IMR-90 (cell line): Measurements from ENCODE around the gene COL18A1. TPM values are rescaled to one million over a fixed set of nuclear protein-coding genes. Genes with fewer than 3 reads are reported as not detected.
A peak's percentile ranks its signal among the peaks of the same experiment; 100 is the strongest.

ENCODE experiments used
- ATAC-seq: fragments of 200-7000 bp; cut with Tn5 transposase; 2 replicates; pipeline ENCODE4 v1.9.1; 2020; ENCODE audit warnings: low read depth, mild to moderate bottlenecking, moderate library complexity
- BruUV-seq: library from RNA; stranded (reverse); fragments of 400-500 nt; replicated peaks from 2 replicates; lab custom pipeline; 2021; lab: Mats Ljungman, UMichigan
- CTCF ChIA-PET: fragments of 300-600 bp; formaldehyde crosslinking; extraction: SDS; loops from one replicate; lab custom pipeline; 2021; ENCODE audit warnings: antibody characterized with exemption; lab: Yijun Ruan, JAX
- POLR2A ChIA-PET: fragments of 300-600 bp; sonication (Branson Sonifier 250); formaldehyde crosslinking; loops from one replicate; lab custom pipeline; 2022; ENCODE audit warnings: antibody characterized with exemption; ENCODE audit not compliant: unreplicated experiment; lab: Charles Lee
- DNase-seq: peaks from one replicate; pipeline ENCODE4 v3.0.0; 2013
- H2AFZ ChIP-seq: replicated peaks from 2 replicates; pipeline ENCODE3; 2013; ENCODE audit warnings: low read length, mild to moderate bottlenecking; ENCODE audit not compliant: poor library complexity
- H2AK5ac ChIP-seq: 2 replicates; pipeline ENCODE4 v1.6.1; 2013; ENCODE audit warnings: low read depth, low read length, inconsistent platforms
- H2AK9ac ChIP-seq: replicated peaks from 2 replicates; pipeline ENCODE3; 2013; ENCODE audit warnings: mild to moderate bottlenecking, low read depth, low read length, moderate library complexity; ENCODE audit not compliant: poor library complexity
- H2BK120ac ChIP-seq: 2 replicates; pipeline ENCODE4 v1.6.1; 2013; ENCODE audit warnings: low read depth, low read length, inconsistent platforms
- H2BK15ac ChIP-seq: 3 replicates; pipeline ENCODE4 v1.6.1; 2013; ENCODE audit warnings: low read depth, low read length, inconsistent platforms
- H2BK20ac ChIP-seq: 2 replicates; pipeline ENCODE4 v1.6.1; 2013; ENCODE audit warnings: low read depth, mild to moderate bottlenecking, inconsistent platforms, low read length, moderate library complexity
- H2BK5ac ChIP-seq: 2 replicates; pipeline ENCODE4 v1.6.1; 2013; ENCODE audit warnings: mild to moderate bottlenecking, low read depth, low read length, inconsistent platforms; ENCODE audit not compliant: poor library complexity, severe bottlenecking
- H3K14ac ChIP-seq: replicated peaks from 2 replicates; pipeline ENCODE4 v1.6.1; 2013; ENCODE audit warnings: low read depth, low read length, inconsistent platforms
- H3K18ac ChIP-seq: 2 replicates; pipeline ENCODE4 v1.6.1; 2013; ENCODE audit warnings: low read depth, low read length, control low read depth
- H3K23ac ChIP-seq: 2 replicates; pipeline ENCODE4 v1.6.1; 2013; ENCODE audit warnings: low read depth, low read length, inconsistent platforms
- H3K27ac ChIP-seq: 2 replicates; pipeline ENCODE4 v1.5.1; 2013; ENCODE audit warnings: mild to moderate bottlenecking, control low read depth, low read length; ENCODE audit not compliant: insufficient read depth
- H3K27me3 ChIP-seq: 2 replicates; pipeline ENCODE4 v1.6.1; 2013; ENCODE audit warnings: low read length; ENCODE audit not compliant: control insufficient read depth, insufficient read depth
- H3K36me3 ChIP-seq: 2 replicates; pipeline ENCODE4 v1.6.1; 2013; ENCODE audit warnings: low read length, mixed read lengths; ENCODE audit not compliant: control insufficient read depth, insufficient read depth
- H3K4ac ChIP-seq: 2 replicates; pipeline ENCODE4 v1.6.1; 2013; ENCODE audit warnings: low read depth, low read length, inconsistent platforms
- H3K4me1 ChIP-seq: 2 replicates; pipeline ENCODE4 v1.6.1; 2013; ENCODE audit warnings: low read length, mixed read lengths; ENCODE audit not compliant: control insufficient read depth, insufficient read depth
- H3K4me2 ChIP-seq: 2 replicates; pipeline ENCODE4 v1.6.1; 2013; ENCODE audit warnings: low read depth, mild to moderate bottlenecking, control low read depth, low read length, moderate library complexity
- H3K4me3 ChIP-seq: 2 replicates; pipeline ENCODE4 v1.5.1; 2013; ENCODE audit warnings: low read depth, mild to moderate bottlenecking, control low read depth, low read length, moderate library complexity; ENCODE audit not compliant: insufficient read depth
- H3K56ac ChIP-seq: 2 replicates; pipeline ENCODE4 v1.6.1; 2013; ENCODE audit warnings: low read length, inconsistent platforms; ENCODE audit not compliant: insufficient read depth; ENCODE audit errors: extremely low read depth
- H3K79me1 ChIP-seq, 2 experiments: 2 replicates each; pipeline ENCODE4 v1.6.1; 2013; ENCODE audit warnings: low read length in 2 of 2, inconsistent platforms in 1 of 2, low read depth in 1 of 2
- H3K9ac ChIP-seq: 2 replicates; pipeline ENCODE4 v1.6.1; 2013; ENCODE audit warnings: low read depth, low read length, control low read depth
- H3K9me1 ChIP-seq: 2 replicates; pipeline ENCODE4 v1.6.1; 2013; ENCODE audit warnings: low read length, inconsistent platforms; ENCODE audit not compliant: insufficient read depth
- H3K9me3 ChIP-seq: 2 replicates; pipeline ENCODE4 v1.6.1; 2013; ENCODE audit warnings: low read length; ENCODE audit not compliant: control insufficient read depth, insufficient read depth
- H4K20me1 ChIP-seq: 2 replicates; pipeline ENCODE4 v1.6.1; 2013; ENCODE audit warnings: low read length, inconsistent platforms; ENCODE audit not compliant: insufficient read depth
- H4K5ac ChIP-seq: 2 replicates; pipeline ENCODE4 v1.6.1; 2013; ENCODE audit warnings: mild to moderate bottlenecking, low read depth, low read length, control low read depth
- H4K8ac ChIP-seq, 2 experiments: 2 replicates each; pipeline ENCODE4 v1.6.1; 2013; ENCODE audit warnings: low read depth in 2 of 2, low read length in 2 of 2, control low read depth in 1 of 2, inconsistent platforms in 1 of 2
- H4K91ac ChIP-seq: 2 replicates; pipeline ENCODE4 v1.6.1; 2013; ENCODE audit warnings: low read depth, low read length, inconsistent platforms; ENCODE audit not compliant: insufficient read depth
- BHLHE40 ChIP-seq: fragments of 150-350 bp; IDR thresholded peaks from 2 replicates; pipeline ENCODE4 v1.6.1; 2016; ENCODE audit warnings: mild to moderate bottlenecking, low read depth, low read length
- CEBPB ChIP-seq: IDR thresholded peaks from 2 replicates; pipeline ENCODE4 v1.6.1; 2012; ENCODE audit warnings: low read depth, low read length, improper control_type of control experiment
- CHD1 ChIP-seq: IDR thresholded peaks from 2 replicates; pipeline ENCODE4 v1.6.1; 2012; ENCODE audit warnings: low read depth, low read length, improper control_type of control experiment
- ELK1 ChIP-seq: fragments of 150-350 bp; IDR thresholded peaks from 2 replicates; pipeline ENCODE4 v1.6.1; 2016; ENCODE audit warnings: low read depth, mild to moderate bottlenecking, low read length, moderate library complexity, borderline replicate concordance
- MAFK ChIP-seq: IDR thresholded peaks from 2 replicates; pipeline ENCODE4 v1.6.1; 2012; ENCODE audit warnings: low read depth, low read length, improper control_type of control experiment
- MAZ ChIP-seq: IDR thresholded peaks from 2 replicates; pipeline ENCODE4 v1.6.1; 2012; ENCODE audit warnings: low read depth, mild to moderate bottlenecking, low read length, improper control_type of control experiment, moderate library complexity, borderline replicate concordance
- POLR2A ChIP-seq: IDR thresholded peaks from 2 replicates; pipeline ENCODE4 v1.6.1; 2012; ENCODE audit warnings: mild to moderate bottlenecking, low read depth, low read length
- RAD21 ChIP-seq: IDR thresholded peaks from 2 replicates; pipeline ENCODE4 v1.6.1; 2012; ENCODE audit warnings: low read length, improper control_type of control experiment
- RCOR1 ChIP-seq: IDR thresholded peaks from 2 replicates; pipeline ENCODE4 v1.6.1; 2012; ENCODE audit warnings: mild to moderate bottlenecking, low read length, improper control_type of control experiment; ENCODE audit not compliant: insufficient replicate concordance
- RFX5 ChIP-seq: IDR thresholded peaks from 2 replicates; pipeline ENCODE4 v1.8.0; 2012; ENCODE audit warnings: low read depth, mild to moderate bottlenecking, low read length, moderate library complexity
- SMC3 ChIP-seq: fragments of 150-350 bp; IDR thresholded peaks from 2 replicates; pipeline ENCODE4 v1.6.1; 2016; ENCODE audit warnings: low read depth, mild to moderate bottlenecking, antibody characterized with exemption, low read length, moderate library complexity
- WGBS, 2 experiments: methylation state at CpG; one replicate each; pipeline versions ENCODE4 v1.1.5 to v1.1.7; 2013; ENCODE audit warnings: missing lambda C conversion rate in 2 of 2; ENCODE audit not compliant: insufficient read length in 1 of 2; ENCODE audit errors: extremely low coverage in 2 of 2; 5-methylcytosine and 5-hydroxymethylcytosine counted together
- dilution Hi-C: fragments of 300-500 bp; cut with HindIII; formaldehyde crosslinking; loops from one replicate; pipeline ENCODE4 v1.14.3; 2018; ENCODE audit warnings: low sequenced_read_pairs; ENCODE audit not compliant: unreplicated experiment
- in situ Hi-C: fragments of 300-500 bp; cut with MboI; formaldehyde crosslinking; loops from 3 replicates; pipeline ENCODE4 v1.14.3; 2019; ENCODE audit warnings: low sequenced_read_pairs, inconsistent platforms, mixed read lengths
- intact Hi-C: fragments of 100-400 bp; cut with micrococcal nuclease; formaldehyde crosslinking; loops from 2 replicates; pipeline ENCODE4 v1.10.0; 2022
- polyA plus RNA-seq, 3 experiments: library from polyadenylated mRNA; depleted of rRNA; stranded (reverse); fragments of >200 nt; gene quantifications; 2 replicates each; pipeline ENCODE4 v1.2.3, GENCODE V29; 2012; ENCODE audit warnings: low replicate concordance in 1 of 3
- total RNA-seq: library from RNA; depleted of rRNA; stranded (reverse); fragments of >200 nt; gene quantifications from 2 replicates; pipeline ENCODE4 v1.2.3, GENCODE V29; 2012

COL18A1 gene
- total and polyA plus RNA-seq, 2 of the 4 experiments (the other 2 are of a cell fraction): 4.3 to 46.7 TPM

- no peak overlapping the region for H3K4ac ChIP-seq
- no peak overlapping the region for H4K5ac ChIP-seq
- no peak overlapping the region for H3K14ac ChIP-seq
- CTCF ChIA-PET: interaction anchor here (0.6 kb wide), 1 partner anchor 48 kb away, joined by 3 read pairs; no protein-coding TSS in a partner anchor
- no peaks in the 10 kb centered on the region for H3K27me3 ChIP-seq
- no peak overlapping the region for H3K18ac ChIP-seq
- no peaks in the 10 kb centered on the region for H3K4me1 ChIP-seq
- ATAC-seq (no peak), DNase-seq (no peak)
- H3K9me3 ChIP-seq: peaks cover 9% of the 10 kb centered on the region
- no peak overlapping the region for H2BK5ac ChIP-seq
- no TSS peak for BruUV-seq
- POLR2A ChIA-PET: no interaction called here
- peaks cover 12% of the 10 kb centered on the region for H4K20me1 ChIP-seq
- no peak overlapping the region for H2BK120ac ChIP-seq
- peak overlapping the region; percentile 11 for H2AFZ ChIP-seq
- WGBS, 2 experiments: 93% methylated on average over 17 of the region's 31 CpGs; no CpG with 5 or more reads in 1 of the 2 experiments
- no peak overlapping the region for H2BK15ac ChIP-seq
- peaks cover 33% of the 10 kb centered on the region for H3K36me3 ChIP-seq
- H2AK5ac ChIP-seq: no peak overlapping the region
- TF ChIP-seq CHD1: no peak
- no peak for TF ChIP-seq RFX5
- no peak for TF ChIP-seq RAD21
- TF ChIP-seq RCOR1: no peak
- no peak for TF ChIP-seq ELK1
- no peak for TF ChIP-seq MAZ
- TF ChIP-seq BHLHE40: no peak
- TF ChIP-seq MAFK: no peak
- TF ChIP-seq SMC3: no peak
- TF ChIP-seq CEBPB: no peak
- no peak for TF ChIP-seq POLR2A
- no peak overlapping the region for H4K91ac ChIP-seq
- intact Hi-C loops (no loop called here), in situ Hi-C loops (no loop called here), dilution Hi-C loops (no loop called here)
- no peak overlapping the region for H3K4me2 ChIP-seq
- no peak overlapping the region for H3K56ac ChIP-seq
- peaks cover 5 to 6% of the 10 kb centered on the region in 2 experiments; a peak in 1 of 4 replicates for H3K79me1 ChIP-seq
- H3K27ac ChIP-seq: no peak overlapping the region
- no peak overlapping the region for H2BK20ac ChIP-seq
- no peak overlapping the region for H2AK9ac ChIP-seq
- no peak overlapping the region for H3K4me3 ChIP-seq
- no peaks in the 10 kb centered on the region; the same call in 1 of the 2 replicates for H3K9me1 ChIP-seq
- H3K9ac ChIP-seq: no peak overlapping the region
- H3K23ac ChIP-seq: no peak overlapping the region
- H4K8ac ChIP-seq: no peak overlapping the region
Observed at GRCh38 chr21:45515241-45516061, 110.5 kb downstream of the COL18A1 start.
